Measurements from ENCODE around the gene GNAZ. TPM values are rescaled to one million over a fixed set of nuclear protein-coding genes. Genes with fewer than 3 reads are reported as not detected.

Gene GNAZ
- total RNA-seq, 1 donor: 1.3 TPM

- H3K4me3 ChIP-seq (ENCODE audit: low read depth, low read length): no peak overlapping the region
- DNase-seq (ENCODE audit: low read depth): no peak
- TF ChIP-seq CTCF (IDR thresholded peaks at IDR 0.05; ENCODE audit: insufficient read depth, low read depth, low read length): no peak
Measured at GRCh38 chr22:23100124-23100801, 29.9 kb downstream of the GNAZ start.

- no peak overlapping the region for H3K4me3 ChIP-seq (ENCODE audit: low read depth, low read length)
- no peak for TF ChIP-seq CTCF (IDR thresholded peaks at IDR 0.05; ENCODE audit: insufficient read depth, low read depth, low read length)
- DNase-seq (ENCODE audit: low read depth): no peak
Measured at GRCh38 chr22:23101524-23101923, 31.2 kb downstream of the GNAZ start.

GRCh38 chr22:23102002-23102655 is 31.8 kb downstream of the GNAZ start:
- TF ChIP-seq CTCF (IDR thresholded peaks at IDR 0.05; ENCODE audit: insufficient read depth, low read depth, low read length): no peak
- H3K4me3 ChIP-seq (ENCODE audit: low read depth, low read length): no peak overlapping the region
- DNase-seq (ENCODE audit: low read depth): no peak

GRCh38 chr22:23102776-23103175 is 32.5 kb downstream of the GNAZ start:
- H3K4me3 ChIP-seq (ENCODE audit: low read depth, low read length): no peak overlapping the region
- TF ChIP-seq CTCF (IDR thresholded peaks at IDR 0.05; ENCODE audit: insufficient read depth, low read depth, low read length): no peak
- no peak for DNase-seq (ENCODE audit: low read depth)

- no peak overlapping the region for H3K4me3 ChIP-seq (ENCODE audit: low read depth, low read length)
- DNase-seq (ENCODE audit: low read depth): no peak
- TF ChIP-seq CTCF (IDR thresholded peaks at IDR 0.05; ENCODE audit: insufficient read depth, low read depth, low read length): no peak
Measured at GRCh38 chr22:23103199-23103954, 33.1 kb downstream of the GNAZ start.

GRCh38 chr22:23104187-23104971 is 34.1 kb downstream of the GNAZ start:
- no peak overlapping the region for H3K4me3 ChIP-seq (ENCODE audit: low read depth, low read length)
- TF ChIP-seq CTCF (IDR thresholded peaks at IDR 0.05; ENCODE audit: insufficient read depth, low read depth, low read length): no peak
- no peak for DNase-seq (ENCODE audit: low read depth)

All from fibroblast of villous mesenchyme (primary cell).